HepG2 (cell line): ENCODE data around the gene EYA4. TPM values are rescaled to one million over a fixed set of nuclear protein-coding genes. Genes with fewer than 3 reads are reported as not detected.

ENCODE experiments used
- ATAC-seq: fragments of 200-7000 bp; cut with Tn5 transposase; 3 replicates; pipeline ENCODE4 v1.9.1; 2020; ENCODE audit warnings: mild to moderate bottlenecking, moderate library complexity
- BruUV-seq: library from RNA; stranded (reverse); fragments of 400-500 nt; replicated peaks from 2 replicates; lab custom pipeline; 2021; lab: Mats Ljungman, UMichigan
- CTCF ChIA-PET: fragments of 300-600 bp; formaldehyde crosslinking; extraction: SDS; loops from one replicate; lab custom pipeline; 2021; ENCODE audit warnings: low total read pairs, inconsistent platforms, low intra/inter-chr PET ratio; lab: Yijun Ruan, JAX
- POLR2A ChIA-PET: fragments of 350-600 bp; sonication (Branson Sonifier 250); formaldehyde crosslinking; loops from one replicate; lab custom pipeline; 2020; ENCODE audit warnings: antibody characterized with exemption, inconsistent platforms; lab: Yijun Ruan, JAX
- DNase-seq: peaks from one replicate; pipeline ENCODE4 v3.0.0-alpha.2; 2015; ENCODE audit warnings: low spot score
- FAIRE-seq: peaks from 3 replicates; lab custom pipeline; 2011; peaks lifted over from hg19 to GRCh38; lab: Jason Lieb, UNC
- H2AFZ ChIP-seq: one replicate; pipeline ENCODE4 v1.6.1; 2011; ENCODE audit warnings: low read length, inconsistent platforms
- H3K27ac ChIP-seq: fragments of 300-600 bp; 3 replicates; pipeline ENCODE4 v1.8.0; 2011; ENCODE audit warnings: mixed run types, mild to moderate bottlenecking, mixed read lengths, low read length, inconsistent platforms; ENCODE audit not compliant: insufficient read depth; ENCODE audit errors: extremely low read length
- H3K27me3 ChIP-seq, 2 experiments: fragments of 200-600 bp in 1 of 2; 2 replicates in 1 of 2; 3 replicates in 1 of 2; pipeline versions ENCODE4 v1.6.0 to v1.8.0; 2011; ENCODE audit warnings: low read length in 2 of 2, mild to moderate bottlenecking in 2 of 2, moderate library complexity in 2 of 2, inconsistent platforms in 1 of 2; ENCODE audit not compliant: insufficient read depth in 2 of 2, control insufficient read depth in 1 of 2
- H3K36me3 ChIP-seq, 2 experiments: fragments of 200-600 bp in 1 of 2; replicated peaks in 1 of 2; 2 replicates in 1 of 2; 3 replicates in 1 of 2; pipeline versions ENCODE4 v1.5.1 to v1.8.0; 2011; ENCODE audit warnings: low read length in 2 of 2, inconsistent platforms in 1 of 2; ENCODE audit not compliant: insufficient read depth in 2 of 2, control insufficient read depth in 1 of 2
- H3K4me1 ChIP-seq: 2 replicates; pipeline ENCODE4 v1.5.1; 2012; ENCODE audit warnings: low read length, inconsistent platforms; ENCODE audit not compliant: insufficient read depth
- H3K4me2 ChIP-seq: 2 replicates; pipeline ENCODE4 v1.6.0; 2011; ENCODE audit warnings: low read depth, low read length, inconsistent platforms
- H3K4me3 ChIP-seq, 3 experiments: fragments of 200-600 bp in 1 of 3; sonication (generic), shearing (Covaris generic) in 1 of 3; replicated peaks in 1 of 3; 2 replicates each; pipeline ENCODE4 v1.5.1; 2011 to 2016; ENCODE audit warnings: low read length in 3 of 3, inconsistent platforms in 2 of 3, low read depth in 2 of 3, mild to moderate bottlenecking in 2 of 3, control low read depth in 1 of 3, mixed read lengths in 1 of 3; ENCODE audit not compliant: insufficient read depth in 1 of 3
- H3K79me2 ChIP-seq: one replicate; pipeline ENCODE4 v1.6.1; 2011; ENCODE audit warnings: low read length, inconsistent platforms; ENCODE audit not compliant: insufficient read depth
- H3K9ac ChIP-seq: 2 replicates; pipeline ENCODE4 v1.6.0; 2011; ENCODE audit warnings: mild to moderate bottlenecking, low read depth, low read length, inconsistent platforms; ENCODE audit not compliant: insufficient read depth
- H3K9me3 ChIP-seq: 2 replicates; pipeline ENCODE4 v1.5.1; 2012; ENCODE audit warnings: mild to moderate bottlenecking, low read length
- H4K20me1 ChIP-seq: 2 replicates; pipeline ENCODE4 v1.6.0; 2011; ENCODE audit warnings: inconsistent platforms, mild to moderate bottlenecking, low read length, moderate library complexity; ENCODE audit not compliant: insufficient read depth
- CHCHD3 ChIP-seq: sonication (generic); formaldehyde crosslinking; IDR thresholded peaks from 2 replicates; pipeline ENCODE4 v1.8.0; 2022; ENCODE audit warnings: mild to moderate bottlenecking, missing genetic modification reagents, moderate library complexity
- DNMT3B ChIP-seq: conservative IDR thresholded peaks from 2 replicates; pipeline ENCODE4 v1.6.1; 2016; ENCODE audit warnings: missing biosample characterization, control low read depth
- ELF4 ChIP-seq: sonication (generic); formaldehyde crosslinking; IDR thresholded peaks from 2 replicates; pipeline ENCODE4 v1.5.0; 2020; ENCODE audit warnings: missing genetic modification reagents, mild to moderate bottlenecking, moderate library complexity, borderline replicate concordance
- FOXA1 ChIP-seq, 2 experiments: fragments of 450-650 bp in 1 of 2; sonication (generic) in 1 of 2; formaldehyde crosslinking in 1 of 2; IDR thresholded peaks; 2 replicates each; pipeline versions ENCODE4 v1.4.0 to v1.6.1; 2016 to 2020; ENCODE audit warnings: missing genetic modification reagents in 1 of 2
- KMT2B ChIP-seq: IDR thresholded peaks from 2 replicates; pipeline ENCODE4 v1.6.1; 2016; ENCODE audit warnings: missing genetic modification reagents, missing compliant biosample characterization
- NR2C2 ChIP-seq: sonication (generic); formaldehyde crosslinking; IDR thresholded peaks from 2 replicates; pipeline ENCODE4 v1.4.0; 2020; ENCODE audit warnings: missing genetic modification reagents, mild to moderate bottlenecking, moderate library complexity, borderline replicate concordance
- SMYD3 ChIP-seq: sonication (generic); formaldehyde crosslinking; IDR thresholded peaks from 2 replicates; pipeline ENCODE4 v1.8.1; 2023; ENCODE audit warnings: mild to moderate bottlenecking, missing genetic modification reagents
- SOX6 ChIP-seq, 2 experiments: fragments of 450-650 bp in 1 of 2; sonication (generic) in 1 of 2; formaldehyde crosslinking in 1 of 2; IDR thresholded peaks; 2 replicates each; pipeline versions ENCODE4 v1.4.0 to v1.6.1; 2017 to 2020; ENCODE audit warnings: antibody characterized with exemption in 1 of 2, mild to moderate bottlenecking in 1 of 2, missing genetic modification reagents in 1 of 2
- ZNF549 ChIP-seq: sonication (generic); formaldehyde crosslinking; IDR thresholded peaks from 2 replicates; pipeline ENCODE4 v1.5.0; 2020; ENCODE audit warnings: missing genetic modification reagents
- ZNF768 ChIP-seq: sonication (generic); formaldehyde crosslinking; IDR thresholded peaks from 2 replicates; pipeline ENCODE4 v1.4.0; 2020; ENCODE audit warnings: missing genetic modification reagents
- in situ Hi-C: cut with HindIII; loops from 2 replicates; pipeline ENCODE4 v1.10.0; 2017; ENCODE audit warnings: low pct_unique_long_range_greater_than_20kb; ENCODE audit not compliant: extremely low pct_ligation_motif_present
- intact Hi-C: fragments of 100-400 bp; cut with micrococcal nuclease; formaldehyde crosslinking; loops from one replicate; pipeline ENCODE4 v1.10.0; 2022; ENCODE audit not compliant: unreplicated experiment
- polyA plus RNA-seq, 8 experiments: library from polyadenylated mRNA; depleted of rRNA in 3 of 8; stranded (reverse) in 7 of 8; unstranded in 1 of 8; fragments of >200 nt; fragmentation: Illumina TruSeq in 4 of 8; extraction: Trizol in 4 of 8; gene quantifications; 2 replicates each; pipeline versions ENCODE4 v1.2.1 to v1.2.3, GENCODE V29; 2011 to 2016; ENCODE audit warnings: low read depth in 4 of 8, missing spikeins in 1 of 8, mixed read lengths in 1 of 8; ENCODE audit not compliant: insufficient read depth in 1 of 8
- total RNA-seq, 5 experiments: library from RNA; depleted of rRNA; stranded (reverse); fragments of >200 nt; fragmentation: Illumina TruSeq; extraction: Trizol; gene quantifications; 2 replicates each; pipeline ENCODE4 v1.2.3, GENCODE V29; 2016; ENCODE audit warnings: low read depth in 1 of 5
- TF ChIP-seq, protein P1 (sequence below): IDR thresholded peaks from 2 replicates; pipeline ENCODE4 v1.6.1; 2016; ENCODE audit warnings: mild to moderate bottlenecking
- TF ChIP-seq, protein P2 (sequence below): sonication (generic); formaldehyde crosslinking; IDR thresholded peaks from 2 replicates; pipeline ENCODE4 v1.4.0; 2020; ENCODE audit warnings: mild to moderate bottlenecking, missing genetic modification reagents

Gene EYA4
- total and polyA plus RNA-seq, 2 of the 13 experiments (the other 11 are each of a cell fraction or from before 2014, with no cell fraction given) = not detected

DNA sequence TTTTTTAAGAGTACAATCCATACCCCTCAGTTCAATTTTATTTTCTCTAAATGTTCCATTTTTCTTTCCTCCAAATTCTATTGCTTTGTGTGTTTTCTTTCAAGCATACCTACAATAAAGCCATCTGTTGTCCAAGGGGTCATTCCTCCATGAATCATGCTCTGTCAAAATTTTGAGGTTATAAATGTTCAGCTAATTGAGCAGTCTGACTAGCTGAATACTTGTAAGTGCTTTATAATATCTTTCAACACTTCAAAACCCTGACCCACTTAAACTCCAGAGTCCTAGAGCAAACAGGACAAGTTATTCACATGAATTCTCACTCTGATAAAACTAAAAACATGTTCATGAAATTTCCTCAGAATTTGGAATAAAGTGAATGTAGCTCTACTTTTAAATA is 33.4 kb upstream of the EYA4 start:
- no peak for DNase-seq
- no peaks in the 10 kb centered on the region; the same call in 1 of the 2 replicates for H3K9me3 ChIP-seq
- no peak for FAIRE-seq
- H3K4me2 ChIP-seq = no peak overlapping the region
- H3K9ac ChIP-seq = no peak overlapping the region
- ChIA-PET CTCF (no interaction called here), POLR2A (no interaction called here)
- H2AFZ ChIP-seq = no peak overlapping the region
- H3K27me3 ChIP-seq = peaks cover 0 to 6% of the 10 kb centered on the region in 2 experiments; a peak in 1 of 5 replicates
- TF ChIP-seq SMYD3 (CRISPR knock-in tag) = no peak
- TF ChIP-seq, protein P1, sequence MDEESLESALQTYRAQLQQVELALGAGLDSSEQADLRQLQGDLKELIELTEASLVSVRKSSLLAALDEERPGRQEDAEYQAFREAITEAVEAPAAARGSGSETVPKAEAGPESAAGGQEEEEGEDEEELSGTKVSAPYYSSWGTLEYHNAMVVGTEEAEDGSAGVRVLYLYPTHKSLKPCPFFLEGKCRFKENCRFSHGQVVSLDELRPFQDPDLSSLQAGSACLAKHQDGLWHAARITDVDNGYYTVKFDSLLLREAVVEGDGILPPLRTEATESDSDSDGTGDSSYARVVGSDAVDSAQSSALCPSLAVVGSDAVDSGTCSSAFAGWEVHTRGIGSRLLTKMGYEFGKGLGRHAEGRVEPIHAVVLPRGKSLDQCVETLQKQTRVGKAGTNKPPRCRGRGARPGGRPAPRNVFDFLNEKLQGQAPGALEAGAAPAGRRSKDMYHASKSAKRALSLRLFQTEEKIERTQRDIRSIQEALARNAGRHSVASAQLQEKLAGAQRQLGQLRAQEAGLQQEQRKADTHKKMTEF = no peak
- TF ChIP-seq CHCHD3 = no peak
- no peak for TF ChIP-seq NR2C2 (CRISPR knock-in tag)
- TF ChIP-seq ZNF549 (CRISPR knock-in tag) = no peak
- TF ChIP-seq SOX6 (IDR thresholded peaks at IDR 0.05) = no peak
- no peak for TF ChIP-seq SOX6 (CRISPR knock-in tag; IDR thresholded peaks at IDR 0.05)
- no peak for TF ChIP-seq ZNF768 (CRISPR knock-in tag)
- no peak for TF ChIP-seq DNMT3B (CRISPR knock-in tag)
- no peak for TF ChIP-seq KMT2B
- TF ChIP-seq ELF4 (CRISPR knock-in tag) = no peak
- TF ChIP-seq, protein P2, sequence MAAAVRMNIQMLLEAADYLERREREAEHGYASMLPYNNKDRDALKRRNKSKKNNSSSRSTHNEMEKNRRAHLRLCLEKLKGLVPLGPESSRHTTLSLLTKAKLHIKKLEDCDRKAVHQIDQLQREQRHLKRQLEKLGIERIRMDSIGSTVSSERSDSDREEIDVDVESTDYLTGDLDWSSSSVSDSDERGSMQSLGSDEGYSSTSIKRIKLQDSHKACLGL (CRISPR knock-in tag) = no peak
- no peak for TF ChIP-seq FOXA1 (IDR thresholded peaks at IDR 0.05)
- TF ChIP-seq FOXA1 (CRISPR knock-in tag; IDR thresholded peaks at IDR 0.05) = no peak
- ATAC-seq = no peak
- in situ Hi-C loops (no loop called here), intact Hi-C loops (no loop called here)
- H4K20me1 ChIP-seq = no peaks in the 10 kb centered on the region
- no peak overlapping the region for H3K4me3 ChIP-seq
- no peaks in the 10 kb centered on the region for H3K79me2 ChIP-seq
- H3K4me1 ChIP-seq = no peaks in the 10 kb centered on the region
- no peaks in the 10 kb centered on the region for H3K36me3 ChIP-seq
- H3K27ac ChIP-seq = no peak overlapping the region
- no TSS peak for BruUV-seq
